Measurements from ENCODE around the gene DLD. TPM values are rescaled to one million over a fixed set of nuclear protein-coding genes. Genes with fewer than 3 reads are reported as not detected.

DLD gene
- total and polyA plus RNA-seq, 2 of the 8 experiments (the other 6 are each of a cell fraction or from before 2014, with no cell fraction given) = 63.7 to 88.5 TPM

DNA sequence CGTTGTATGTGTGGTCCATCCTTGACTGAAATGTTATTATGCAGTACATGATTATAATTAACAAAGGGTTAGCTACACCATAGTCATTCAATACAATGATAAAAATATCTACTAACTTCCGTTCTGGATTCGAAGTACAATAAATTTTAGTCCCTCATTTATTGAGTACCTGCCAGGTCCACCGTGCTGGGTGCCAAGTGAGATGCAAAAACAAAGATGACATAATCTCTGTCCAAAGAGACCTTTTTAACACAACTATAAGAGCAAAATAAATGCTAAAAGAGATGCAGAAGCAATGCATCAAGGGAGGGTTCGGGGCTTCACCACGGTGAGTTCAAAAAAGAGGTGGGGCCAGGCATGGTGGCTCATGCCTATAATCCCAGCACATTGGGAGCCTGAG, 78.9 kb downstream of the DLD start:
- H4K91ac ChIP-seq (replicated peaks; ENCODE audit: insufficient read length, low read length) = no peak overlapping the region
- ChIA-PET CTCF (ENCODE audit: partially characterized antibody) (no interaction called here), POLR2A (ENCODE audit: partially characterized antibody) (no interaction called here)
- no peak overlapping the region for H3K9ac ChIP-seq (replicated peaks in 1 of 4; ENCODE audit: extremely low read depth in 1 of 4, low read depth in 3 of 4, low read length in 3 of 4)
- H4K5ac ChIP-seq (ENCODE audit: insufficient read length, low read depth, low read length) = no peak overlapping the region
- no peaks in the 10 kb centered on the region for H3K27me3 ChIP-seq (replicated peaks in 1 of 4; ENCODE audit: control insufficient read depth in 3 of 4, extremely low read depth in 1 of 4, insufficient read depth in 3 of 4, low read length in 3 of 4)
- no peak overlapping the region for H2BK20ac ChIP-seq (ENCODE audit: low read length)
- no peak overlapping the region for H3K23ac ChIP-seq (ENCODE audit: insufficient read length)
- H3K36me3 ChIP-seq (ENCODE audit: control insufficient read depth in 2 of 4, insufficient read depth in 4 of 4, low read length in 3 of 4) = peaks cover 1 to 18% (median 7%) of the 10 kb centered on the region in 4 experiments; a peak in 5 of 8 replicates
- no peak for FAIRE-seq
- no peaks in the 10 kb centered on the region for H3K23me2 ChIP-seq (ENCODE audit: low read depth, low read length)
- 89% methylated on average over 6 of the region's 6 CpGs; no CpG with 5 or more reads in 1 of the 2 experiments for WGBS, 2 experiments (ENCODE audit: extremely low coverage in 1 of 2, insufficient coverage in 1 of 2, insufficient read length in 1 of 2, insufficient replicate concordance in 2 of 2, low coverage in 1 of 2, low lambda C conversion rate in 2 of 2, missing lambda C conversion rate in 1 of 2)
- no peak for DNase-seq (ENCODE audit: low read depth in 1 of 2, low spot score in 2 of 2)
- H3K9me3 ChIP-seq (ENCODE audit: insufficient read depth in 2 of 2, low read depth in 1 of 2, low read length in 1 of 2) = no peaks in the 10 kb centered on the region
- H4K20me1 ChIP-seq (replicated peaks in 1 of 2; ENCODE audit: control insufficient read depth in 1 of 2, insufficient read depth in 2 of 2, low read length in 2 of 2) = no peaks in the 10 kb centered on the region
- peaks cover 0 to 8% (median 6%) of the 10 kb centered on the region in 4 experiments; a peak in 4 of 7 replicates for H3K4me1 ChIP-seq (replicated peaks in 1 of 4; ENCODE audit: control insufficient read depth in 3 of 4, insufficient read depth in 4 of 4, low read length in 3 of 4)
- H2BK5ac ChIP-seq (ENCODE audit: low read depth, low read length) = no peak overlapping the region
- H2BK15ac ChIP-seq (ENCODE audit: low read length) = no peak overlapping the region
- no peak overlapping the region for H3K18ac ChIP-seq (ENCODE audit: extremely low read depth, low read length)
- no peak overlapping the region for H3K27ac ChIP-seq (ENCODE audit: low read depth, low read length)
- no peak overlapping the region for H3K4me3 ChIP-seq (ENCODE audit: extremely low read depth in 1 of 4, insufficient read depth in 2 of 4, low read depth in 3 of 4, low read length in 4 of 4)
- no peak overlapping the region for H2BK120ac ChIP-seq (replicated peaks; ENCODE audit: low read depth, low read length)
- no peak overlapping the region for H2BK12ac ChIP-seq (ENCODE audit: low read depth, low read length)
- H3K4me2 ChIP-seq (ENCODE audit: insufficient read depth in 1 of 2, low read depth in 2 of 2, low read length in 2 of 2) = no peak overlapping the region
- H4K8ac ChIP-seq (ENCODE audit: extremely low read depth, insufficient read depth, low read length) = no peak overlapping the region
- no peaks in the 10 kb centered on the region for H3K79me1 ChIP-seq (ENCODE audit: low read depth, low read length)
- H3K79me2 ChIP-seq (ENCODE audit: control insufficient read depth in 1 of 2, insufficient read depth in 2 of 2, low read length in 2 of 2) = no peaks in the 10 kb centered on the region
- H3K4ac ChIP-seq (replicated peaks; ENCODE audit: insufficient read length, low read depth, low read length) = no peak overlapping the region
- H3K14ac ChIP-seq (ENCODE audit: insufficient read length) = no peak overlapping the region
- no peak overlapping the region for H3K56ac ChIP-seq (replicated peaks; ENCODE audit: insufficient read length, low read depth, low read length)
- H2AFZ ChIP-seq (ENCODE audit: low read length) = no peak overlapping the region
- no peak overlapping the region for H2AK5ac ChIP-seq (ENCODE audit: low read depth, low read length)
- TF ChIP-seq GTF2F1 (IDR thresholded peaks at IDR 0.05; ENCODE audit: borderline replicate concordance, low read depth, low read length) (no peak), RFX5 (IDR thresholded peaks at IDR 0.05; ENCODE audit: borderline replicate concordance, low read depth, low read length) (no peak), CBX8 (IDR thresholded peaks at IDR 0.05; ENCODE audit: borderline replicate concordance, low read depth, low read length) (no peak), SRF (IDR thresholded peaks at IDR 0.05; ENCODE audit: low read depth, low read length) (no peak), CREB1 (IDR thresholded peaks at IDR 0.05) (no peak), GABPA (IDR thresholded peaks at IDR 0.05; ENCODE audit: borderline replicate concordance, insufficient read depth, low read length) (no peak), POU5F1 (IDR thresholded peaks at IDR 0.05; ENCODE audit: low read depth, low read length) (no peak)
- TF ChIP-seq, protein P1, sequence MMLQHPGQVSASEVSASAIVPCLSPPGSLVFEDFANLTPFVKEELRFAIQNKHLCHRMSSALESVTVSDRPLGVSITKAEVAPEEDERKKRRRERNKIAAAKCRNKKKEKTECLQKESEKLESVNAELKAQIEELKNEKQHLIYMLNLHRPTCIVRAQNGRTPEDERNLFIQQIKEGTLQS (IDR thresholded peaks at IDR 0.05; ENCODE audit: insufficient read depth, low read depth, low read length) = no peak

Data from H1 (cell line).